Esophagus squamous epithelium (tissue), 5 donors: ENCODE results near the gene CFAP65. TPM values are rescaled to one million over a fixed set of nuclear protein-coding genes. Genes with fewer than 3 reads are reported as not detected.

Experiments
- DNase-seq: peaks from one replicate; lab custom pipeline; 2025; lab: John Stamatoyannopoulos, UW
- H3K27ac ChIP-seq, 4 donors: fragments of 200-600 bp; sonication (generic); one replicate each; pipeline ENCODE4 v1.5.1; 2016 to 2019; ENCODE audit warnings: mild to moderate bottlenecking in 1 of 4
- H3K27me3 ChIP-seq, 4 donors: fragments of 200-600 bp; sonication (generic); 1 replicate in 3 of 4; 2 replicates in 1 of 4; pipeline versions ENCODE4 v1.5.1 to v1.6.0; 2017 to 2021; ENCODE audit warnings: antibody characterized with exemption in 1 of 4
- H3K36me3 ChIP-seq, 3 donors: fragments of 200-600 bp; sonication (generic); one replicate each; pipeline ENCODE4 v1.5.1; 2016 to 2019
- H3K4me1 ChIP-seq, 3 donors: fragments of 200-600 bp; sonication (generic); one replicate each; pipeline ENCODE4 v1.5.1; 2017 to 2019
- H3K4me3 ChIP-seq, 4 donors: fragments of 200-600 bp; sonication (generic); 1 replicate in 3 of 4; 2 replicates in 1 of 4; pipeline ENCODE4 v1.5.1; 2016 to 2019; ENCODE audit warnings: mild to moderate bottlenecking in 2 of 4, moderate library complexity in 1 of 4
- H3K9me3 ChIP-seq, 3 donors: fragments of 200-600 bp; sonication (generic); one replicate each; pipeline ENCODE4 v1.5.1; 2016 to 2019
- CTCF ChIP-seq, 6 experiments: fragments of 450-650 bp in 4 of 6; fragments of 200-600 bp in 2 of 6; sonication (generic) in 2 of 6; IDR thresholded peaks; one replicate each; pipeline ENCODE4 v1.5.1; 2016 to 2019; ENCODE audit warnings: antibody characterized with exemption in 6 of 6, mild to moderate bottlenecking in 4 of 6, moderate library complexity in 4 of 6
- POLR2A ChIP-seq, 4 donors: fragments of 450-650 bp; IDR thresholded peaks; one replicate each; pipeline ENCODE4 v1.6.1; 2017; ENCODE audit warnings: antibody characterized with exemption in 4 of 4, mild to moderate bottlenecking in 4 of 4, moderate library complexity in 3 of 4
- WGBS, 2 donors: methylation state at CpG; one replicate each; pipeline ENCODE4 v1.1.5; 2018; 5-methylcytosine and 5-hydroxymethylcytosine counted together
- intact Hi-C: fragments of 100-400 bp; cut with DNase I; formaldehyde crosslinking; loops from one replicate; pipeline ENCODE4 v1.15.0; 2022
- total RNA-seq, 4 donors: library from RNA; depleted of rRNA; stranded (reverse); fragments of >200 nt; gene quantifications; one replicate each; pipeline ENCODE4 v1.1.0, GENCODE V29; 2016
- donor health status: DM: yes; HTN: yes; CAD: no.

CFAP65 gene
- total RNA-seq, 4 donors from 2014 or later: 0.19 TPM; not detected in 3

- no peak for TF ChIP-seq CTCF (IDR thresholded peaks at IDR 0.05)
- TF ChIP-seq POLR2A (IDR thresholded peaks at IDR 0.05): no peak
- peaks cover 0 to 79% (median 1%) of the 10 kb centered on the region in 4 donors for H3K27me3 ChIP-seq
- intact Hi-C loops: no loop called here
- H3K36me3 ChIP-seq: no peaks in the 10 kb centered on the region
- WGBS, 2 donors: 75 to 87% methylated on average over 9 to 10 of the region's 12 CpGs
- no peaks in the 10 kb centered on the region for H3K9me3 ChIP-seq
- H3K27ac ChIP-seq: no peak overlapping the region
- H3K4me3 ChIP-seq: no peak overlapping the region
- DNase-seq: no peak
- H3K4me1 ChIP-seq: no peaks in the 10 kb centered on the region
Observed at GRCh38 chr2:219023045-219023605, 18.2 kb downstream of the CFAP65 start.

GRCh38 chr2:219022616-219023015, 18.7 kb downstream of the CFAP65 start:
- H3K4me1 ChIP-seq: no peaks in the 10 kb centered on the region
- DNase-seq: no peak
- no peak for TF ChIP-seq CTCF (IDR thresholded peaks at IDR 0.05)
- no peak for TF ChIP-seq POLR2A (IDR thresholded peaks at IDR 0.05)
- WGBS, 2 donors: 62 to 88% methylated on average over 2 to 3 of the region's 5 CpGs
- H3K27ac ChIP-seq: no peak overlapping the region
- H3K27me3 ChIP-seq: peaks cover 0 to 79% (median 1%) of the 10 kb centered on the region in 4 donors
- no peaks in the 10 kb centered on the region for H3K9me3 ChIP-seq
- no peaks in the 10 kb centered on the region for H3K36me3 ChIP-seq
- no peak overlapping the region for H3K4me3 ChIP-seq
- intact Hi-C loops: no loop called here

- Histone ChIP-seq H3K27me3 (peaks cover 0 to 79% (median 1%) of the 10 kb centered on the region in 4 donors), H3K4me1 (no peaks in the 10 kb centered on the region), H3K4me3 (no peak overlapping the region), H3K36me3 (no peaks in the 10 kb centered on the region), H3K9me3 (no peaks in the 10 kb centered on the region), H3K27ac (no peak overlapping the region)
- no peak for TF ChIP-seq POLR2A (IDR thresholded peaks at IDR 0.05)
- no peak for TF ChIP-seq CTCF (IDR thresholded peaks at IDR 0.05)
- WGBS, 2 donors: 74 to 80% methylated on average over 2 to 5 of the region's 12 CpGs
- intact Hi-C loops: no loop called here
- DNase-seq: no peak
Observed at GRCh38 chr2:219022041-219022440, 19.3 kb downstream of the CFAP65 start.

- intact Hi-C loops: no loop called here
- no peak for TF ChIP-seq CTCF (IDR thresholded peaks at IDR 0.05)
- no peak for TF ChIP-seq POLR2A (IDR thresholded peaks at IDR 0.05)
- 20 to 73% methylated on average over 1 to 2 of the region's 9 CpGs for WGBS, 2 donors
Observed at GRCh38 chr2:219021591-219021990, 19.7 kb downstream of the CFAP65 start.

GRCh38 chr2:219020604-219021365, 20.5 kb downstream of the CFAP65 start:
- Histone ChIP-seq H3K4me1 (no peaks in the 10 kb centered on the region), H3K27me3 (peaks cover 0 to 78% (median 1%) of the 10 kb centered on the region in 4 donors), H3K4me3 (no peak overlapping the region), H3K36me3 (no peaks in the 10 kb centered on the region), H3K9me3 (no peaks in the 10 kb centered on the region), H3K27ac (no peak overlapping the region)
- 27 to 45% methylated on average over 2 to 5 of the region's 11 CpGs for WGBS, 2 donors
- intact Hi-C loops: no loop called here
- no peak for DNase-seq
- TF ChIP-seq CTCF (IDR thresholded peaks at IDR 0.05) (no peak), POLR2A (IDR thresholded peaks at IDR 0.05) (no peak)

More at GRCh38 chr2:219021591-219021990, 19.7 kb downstream of the CFAP65 start:
- Histone ChIP-seq H3K36me3 (no peaks in the 10 kb centered on the region), H3K27ac (no peak overlapping the region), H3K4me1 (no peaks in the 10 kb centered on the region), H3K27me3 (peaks cover 0 to 80% (median 1%) of the 10 kb centered on the region in 4 donors), H3K4me3 (no peak overlapping the region), H3K9me3 (no peaks in the 10 kb centered on the region)
- no peak for DNase-seq
